Measurements from ENCODE around the gene MAL.

DNA sequence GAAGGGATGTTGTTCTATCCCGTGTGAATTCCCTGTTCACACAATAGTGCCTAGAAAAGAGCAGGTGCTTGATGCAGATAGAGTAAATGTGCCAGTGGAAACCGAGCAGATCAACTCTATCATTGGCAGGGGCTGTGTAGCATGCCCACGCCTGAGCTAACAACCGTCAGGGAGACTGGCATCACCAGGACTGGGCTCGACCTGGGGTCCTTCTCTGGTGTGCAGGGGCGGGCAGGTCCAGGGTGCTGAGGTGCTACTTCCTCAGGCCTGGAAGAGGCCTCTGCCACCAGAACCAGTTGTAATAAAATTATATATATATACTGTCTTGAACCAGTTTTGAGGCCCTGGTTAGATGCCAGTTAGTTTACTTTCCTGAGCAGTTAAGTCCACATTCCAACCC, 11.8 kb upstream of the MAL start:
- no peak for TF ChIP-seq POLR2A (IDR thresholded peaks at IDR 0.05; ENCODE audit: extremely low read depth, insufficient read length)
- TF ChIP-seq, protein P1, sequence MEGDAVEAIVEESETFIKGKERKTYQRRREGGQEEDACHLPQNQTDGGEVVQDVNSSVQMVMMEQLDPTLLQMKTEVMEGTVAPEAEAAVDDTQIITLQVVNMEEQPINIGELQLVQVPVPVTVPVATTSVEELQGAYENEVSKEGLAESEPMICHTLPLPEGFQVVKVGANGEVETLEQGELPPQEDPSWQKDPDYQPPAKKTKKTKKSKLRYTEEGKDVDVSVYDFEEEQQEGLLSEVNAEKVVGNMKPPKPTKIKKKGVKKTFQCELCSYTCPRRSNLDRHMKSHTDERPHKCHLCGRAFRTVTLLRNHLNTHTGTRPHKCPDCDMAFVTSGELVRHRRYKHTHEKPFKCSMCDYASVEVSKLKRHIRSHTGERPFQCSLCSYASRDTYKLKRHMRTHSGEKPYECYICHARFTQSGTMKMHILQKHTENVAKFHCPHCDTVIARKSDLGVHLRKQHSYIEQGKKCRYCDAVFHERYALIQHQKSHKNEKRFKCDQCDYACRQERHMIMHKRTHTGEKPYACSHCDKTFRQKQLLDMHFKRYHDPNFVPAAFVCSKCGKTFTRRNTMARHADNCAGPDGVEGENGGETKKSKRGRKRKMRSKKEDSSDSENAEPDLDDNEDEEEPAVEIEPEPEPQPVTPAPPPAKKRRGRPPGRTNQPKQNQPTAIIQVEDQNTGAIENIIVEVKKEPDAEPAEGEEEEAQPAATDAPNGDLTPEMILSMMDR (IDR thresholded peaks at IDR 0.05; ENCODE audit: low read depth, low read length) = no peak
